Mammary epithelial cell (primary cell): Measurements from ENCODE around the gene NHS.

ENCODE experiments used
- CTCF ChIP-seq, 2 donors: IDR thresholded peaks in 1 of 2; conservative IDR thresholded peaks in 1 of 2; 2 replicates each; pipeline ENCODE4 v1.5.1; 2011 to 2012; ENCODE audit warnings: inconsistent platforms in 2 of 2, low read length in 2 of 2, mild to moderate bottlenecking in 2 of 2, control low read depth in 1 of 2, low read depth in 1 of 2; ENCODE audit not compliant: insufficient read depth in 1 of 2; ENCODE audit errors: extremely low read depth in 1 of 2
- EZH2 ChIP-seq: IDR thresholded peaks from 2 replicates; pipeline ENCODE4 v1.6.1; 2012; ENCODE audit warnings: low read length, inconsistent platforms, borderline replicate concordance

GRCh38 chrX:17412692-17413091 lies 37.7 kb downstream of the NHS start:
- TF ChIP-seq CTCF (conservative IDR thresholded peaks at IDR 0.05 in 1 of 2, IDR thresholded peaks at IDR 0.05 in 1 of 2; ENCODE audit: extremely low read depth in 1 of 2, insufficient read depth in 1 of 2, low read depth in 1 of 2, low read length in 2 of 2), result no peak
- no peak for TF ChIP-seq EZH2
